DOHH2 (cell line): ENCODE measurements around the gene CELA1.

Experiments
- EZH2phosphoT487 ChIP-seq: fragments of 200-600 bp; sonication (generic); IDR thresholded peaks from 2 replicates; pipeline ENCODE4 v1.6.1; 2017; ENCODE audit warnings: borderline replicate concordance, mild to moderate bottlenecking, antibody characterized with exemption, low read length, moderate library complexity, mixed read lengths
- TF ChIP-seq, protein P1 (sequence below): fragments of 200-600 bp; sonication (generic); IDR thresholded peaks from one replicate; pipeline ENCODE4 v1.5.1; 2014; ENCODE audit warnings: antibody characterized with exemption, mild to moderate bottlenecking, low read depth, low read length; ENCODE audit not compliant: poor library complexity, severe bottlenecking

DNA sequence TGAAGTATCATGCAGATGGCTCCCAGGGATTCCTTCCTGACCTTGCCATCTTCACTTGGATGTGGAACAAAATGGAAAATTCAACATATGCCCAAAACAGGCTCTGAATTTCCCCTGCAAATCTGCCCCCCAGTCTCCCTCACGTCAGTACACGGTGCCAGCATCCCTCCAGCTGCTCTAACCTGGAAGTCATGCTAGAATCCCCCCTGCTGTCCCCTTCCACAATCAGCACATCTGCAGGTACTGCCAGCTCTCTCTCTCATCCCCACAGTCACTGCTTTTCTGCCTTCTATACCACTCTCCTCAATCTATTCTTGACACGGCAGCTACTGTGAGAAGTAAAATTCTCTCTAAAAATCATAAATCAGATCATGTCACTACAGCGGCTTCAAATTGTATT, 23.1 kb upstream of the CELA1 start:
- TF ChIP-seq, protein P1, sequence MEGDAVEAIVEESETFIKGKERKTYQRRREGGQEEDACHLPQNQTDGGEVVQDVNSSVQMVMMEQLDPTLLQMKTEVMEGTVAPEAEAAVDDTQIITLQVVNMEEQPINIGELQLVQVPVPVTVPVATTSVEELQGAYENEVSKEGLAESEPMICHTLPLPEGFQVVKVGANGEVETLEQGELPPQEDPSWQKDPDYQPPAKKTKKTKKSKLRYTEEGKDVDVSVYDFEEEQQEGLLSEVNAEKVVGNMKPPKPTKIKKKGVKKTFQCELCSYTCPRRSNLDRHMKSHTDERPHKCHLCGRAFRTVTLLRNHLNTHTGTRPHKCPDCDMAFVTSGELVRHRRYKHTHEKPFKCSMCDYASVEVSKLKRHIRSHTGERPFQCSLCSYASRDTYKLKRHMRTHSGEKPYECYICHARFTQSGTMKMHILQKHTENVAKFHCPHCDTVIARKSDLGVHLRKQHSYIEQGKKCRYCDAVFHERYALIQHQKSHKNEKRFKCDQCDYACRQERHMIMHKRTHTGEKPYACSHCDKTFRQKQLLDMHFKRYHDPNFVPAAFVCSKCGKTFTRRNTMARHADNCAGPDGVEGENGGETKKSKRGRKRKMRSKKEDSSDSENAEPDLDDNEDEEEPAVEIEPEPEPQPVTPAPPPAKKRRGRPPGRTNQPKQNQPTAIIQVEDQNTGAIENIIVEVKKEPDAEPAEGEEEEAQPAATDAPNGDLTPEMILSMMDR, result no peak
- no peak for TF ChIP-seq EZH2phosphoT487
